Thoracic aorta (tissue), 2 donors: ENCODE results near the gene RBMX. TPM values are rescaled to one million over a fixed set of nuclear protein-coding genes. Genes with fewer than 3 reads are reported as not detected.
A peak's percentile ranks its signal among the peaks of the same experiment; 100 is the strongest.

Experiments used
- ATAC-seq: fragments of 150-250 bp; one replicate; pipeline ENCODE4 v1.8.0; 2017; ENCODE audit warnings: low read depth; ENCODE audit not compliant: insufficient number of reproducible peaks, low FRiP score
- DNase-seq: peaks from one replicate; pipeline ENCODE4 v3.0.0-alpha.2; 2020; ENCODE audit warnings: low spot score
- H3K27ac ChIP-seq, 2 donors: fragments of 200-600 bp; sonication (generic); 1 replicate in 1 of 2; 2 replicates in 1 of 2; pipeline ENCODE4 v1.5.1; 2016; ENCODE audit warnings: mild to moderate bottlenecking in 2 of 2, moderate library complexity in 2 of 2
- H3K27me3 ChIP-seq: fragments of 200-600 bp; sonication (generic); replicated peaks from 2 replicates; pipeline ENCODE4 v1.6.0; 2016; ENCODE audit warnings: mild to moderate bottlenecking; ENCODE audit not compliant: insufficient read depth
- H3K36me3 ChIP-seq: fragments of 200-600 bp; sonication (generic); one replicate; pipeline ENCODE4 v1.5.1; 2016
- H3K4me1 ChIP-seq, 2 donors: fragments of 200-600 bp; sonication (generic); 1 replicate in 1 of 2; 2 replicates in 1 of 2; pipeline versions ENCODE4 v1.5.1 to v1.6.0; 2016; ENCODE audit warnings: low read depth in 2 of 2, mild to moderate bottlenecking in 1 of 2; ENCODE audit not compliant: control insufficient read depth in 1 of 2
- H3K4me3 ChIP-seq: fragments of 200-600 bp; sonication (generic); 2 replicates; pipeline ENCODE4 v1.5.1; 2016; ENCODE audit warnings: mild to moderate bottlenecking
- H3K9me3 ChIP-seq: fragments of 200-600 bp; sonication (generic); 2 replicates; pipeline ENCODE4 v1.5.1; 2016
- total RNA-seq, 2 donors: library from RNA; depleted of rRNA; stranded (reverse); fragments of >200 nt; gene quantifications; one replicate each; pipeline versions ENCODE4 v1.1.0 to v1.2.3, GENCODE V29; 2016
- TF ChIP-seq, protein P1 (sequence below): fragments of 200-600 bp; sonication (generic); IDR thresholded peaks from one replicate; pipeline ENCODE4 v1.5.1; 2019; ENCODE audit warnings: antibody characterized with exemption

The RBMX gene
- total RNA-seq, 2 donors from 2014 or later, result 224 to 338 TPM

DNA sequence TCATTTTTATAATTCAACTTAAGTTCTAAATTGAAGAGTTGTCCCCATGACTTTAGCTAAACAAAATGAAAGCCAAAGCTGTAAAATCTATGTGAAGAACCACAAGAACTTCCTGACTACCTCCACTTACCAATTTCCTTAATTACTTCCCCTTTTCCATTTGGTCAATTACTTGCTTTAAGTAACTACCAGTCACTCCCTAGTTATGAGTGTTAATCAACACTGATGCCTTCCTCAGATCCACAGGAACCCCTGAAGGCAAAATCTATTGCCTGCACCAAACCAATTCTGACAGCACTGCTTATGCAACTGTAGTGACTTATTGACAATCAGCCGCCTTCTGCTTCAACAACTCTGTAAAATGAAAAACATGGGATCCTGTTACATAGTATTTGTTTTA is 10.5 kb downstream of the RBMX start:
- TF ChIP-seq, protein P1, sequence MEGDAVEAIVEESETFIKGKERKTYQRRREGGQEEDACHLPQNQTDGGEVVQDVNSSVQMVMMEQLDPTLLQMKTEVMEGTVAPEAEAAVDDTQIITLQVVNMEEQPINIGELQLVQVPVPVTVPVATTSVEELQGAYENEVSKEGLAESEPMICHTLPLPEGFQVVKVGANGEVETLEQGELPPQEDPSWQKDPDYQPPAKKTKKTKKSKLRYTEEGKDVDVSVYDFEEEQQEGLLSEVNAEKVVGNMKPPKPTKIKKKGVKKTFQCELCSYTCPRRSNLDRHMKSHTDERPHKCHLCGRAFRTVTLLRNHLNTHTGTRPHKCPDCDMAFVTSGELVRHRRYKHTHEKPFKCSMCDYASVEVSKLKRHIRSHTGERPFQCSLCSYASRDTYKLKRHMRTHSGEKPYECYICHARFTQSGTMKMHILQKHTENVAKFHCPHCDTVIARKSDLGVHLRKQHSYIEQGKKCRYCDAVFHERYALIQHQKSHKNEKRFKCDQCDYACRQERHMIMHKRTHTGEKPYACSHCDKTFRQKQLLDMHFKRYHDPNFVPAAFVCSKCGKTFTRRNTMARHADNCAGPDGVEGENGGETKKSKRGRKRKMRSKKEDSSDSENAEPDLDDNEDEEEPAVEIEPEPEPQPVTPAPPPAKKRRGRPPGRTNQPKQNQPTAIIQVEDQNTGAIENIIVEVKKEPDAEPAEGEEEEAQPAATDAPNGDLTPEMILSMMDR, result no peak
- H3K4me3 ChIP-seq, result no peak overlapping the region
- H3K4me1 ChIP-seq, result no peaks in the 10 kb centered on the region
- no peak for DNase-seq
- H3K27ac ChIP-seq, result no peak overlapping the region
- peaks cover 21% of the 10 kb centered on the region for H3K36me3 ChIP-seq
- no peaks in the 10 kb centered on the region for H3K9me3 ChIP-seq
- H3K27me3 ChIP-seq, result no peaks in the 10 kb centered on the region
- ATAC-seq, result no peak

GRCh38 chrX:136868283-136869055 is 12.1 kb downstream of the RBMX start:
- no peak overlapping the region for H3K27ac ChIP-seq
- no peaks in the 10 kb centered on the region for H3K27me3 ChIP-seq
- H3K36me3 ChIP-seq, result peaks cover 15% of the 10 kb centered on the region
- DNase-seq (no peak), ATAC-seq (no peak)
- no peaks in the 10 kb centered on the region for H3K9me3 ChIP-seq
- TF ChIP-seq, protein P1, result no peak
- no peaks in the 10 kb centered on the region for H3K4me1 ChIP-seq
- H3K4me3 ChIP-seq, result no peak overlapping the region

- Histone ChIP-seq H3K4me3 (no peak overlapping the region), H3K36me3 (peaks cover 15% of the 10 kb centered on the region), H3K27me3 (no peaks in the 10 kb centered on the region), H3K4me1 (no peaks in the 10 kb centered on the region), H3K27ac (peak overlapping the region in 1 of 2 donors; percentile 12), H3K9me3 (no peaks in the 10 kb centered on the region)
- ATAC-seq (no peak), DNase-seq (no peak)
- TF ChIP-seq, protein P1, result no peak
These were observed 13.0 kb downstream of the RBMX start for GRCh38 chrX:136867518-136867917.

DNA sequence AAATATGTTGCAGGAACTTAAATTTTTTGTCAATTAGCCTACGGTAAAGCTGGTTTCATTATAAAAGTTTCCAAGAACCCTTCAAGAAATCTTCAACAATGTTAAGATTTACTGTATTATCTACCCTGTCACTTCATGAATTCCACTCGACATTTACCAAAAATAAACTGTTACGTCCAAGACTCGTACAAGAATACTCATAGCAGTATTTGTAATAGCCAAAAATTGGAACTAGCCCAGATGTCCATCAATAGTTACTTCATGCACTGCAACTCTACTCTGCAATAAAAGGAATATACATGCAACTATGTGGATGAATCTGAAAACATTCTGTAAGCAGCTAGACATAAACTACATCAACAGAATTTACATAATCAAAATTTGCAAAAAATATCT is 13.4 kb downstream of the RBMX start:
- Histone ChIP-seq H3K27ac (peak overlapping the region in 1 of 2 donors; percentile 21), H3K36me3 (peaks cover 13% of the 10 kb centered on the region), H3K27me3 (no peaks in the 10 kb centered on the region), H3K4me3 (no peak overlapping the region), H3K4me1 (no peaks in the 10 kb centered on the region), H3K9me3 (no peaks in the 10 kb centered on the region)
- DNase-seq, result no peak
- TF ChIP-seq, protein P1, result no peak
- ATAC-seq, result no peak

- H3K27me3 ChIP-seq, result no peaks in the 10 kb centered on the region
- H3K4me3 ChIP-seq, result no peak overlapping the region
- ATAC-seq (no peak), DNase-seq (no peak)
- H3K36me3 ChIP-seq, result peaks cover 9% of the 10 kb centered on the region
- H3K4me1 ChIP-seq, result no peaks in the 10 kb centered on the region
- H3K9me3 ChIP-seq, result no peaks in the 10 kb centered on the region
- H3K27ac ChIP-seq, result peak overlapping the region; percentile 12 to 21
- TF ChIP-seq, protein P1, result no peak
These were observed 14.0 kb downstream of the RBMX start for GRCh38 chrX:136866337-136867095.
